NCI-H146 (cell line): ENCODE measurements around the gene DDC.

Source experiments
- DNase-seq: peaks from one replicate; lab custom pipeline; 2025; lab: John Stamatoyannopoulos, UW

Gene DDC

GRCh38 chr7:50456371-50457123 lies 108.7 kb downstream of the DDC start:
- no peak for DNase-seq

- DNase-seq: no peak
Observed at GRCh38 chr7:50455658-50456057, 109.5 kb downstream of the DDC start.

- DNase-seq: no peak
Observed at GRCh38 chr7:50454968-50455367, 110.2 kb downstream of the DDC start.

GRCh38 chr7:50450590-50451032 lies 114.6 kb downstream of the DDC start:
- DNase-seq: peak; percentile 64

GRCh38 chr7:50449881-50450589 lies 115.2 kb downstream of the DDC start, which contains the start of gene FIGNL1:
Gene FIGNL1 (minus strand): TSS chr7:50450350. CDS start chr7:50447287, 3,063 bp downstream.
- peak; percentile 89 for DNase-seq

DNA sequence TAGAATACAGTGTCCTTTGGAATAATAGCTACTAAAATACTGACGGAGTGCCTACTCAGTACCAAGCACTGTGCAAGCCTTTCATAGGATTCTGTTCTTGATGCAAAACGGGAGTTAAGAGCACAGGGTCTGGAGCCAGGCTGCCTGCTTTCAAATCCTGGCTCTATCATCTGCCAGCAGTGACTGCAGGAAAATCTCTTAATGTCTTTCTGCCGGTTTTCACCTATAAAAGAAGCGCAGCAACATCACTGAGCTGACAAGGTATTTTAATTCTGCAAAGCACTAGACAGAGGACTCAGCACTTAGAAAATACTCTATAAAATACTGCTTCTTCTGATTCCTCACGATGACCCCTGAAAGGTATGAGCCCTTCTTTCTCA lies 115.7 kb downstream of the DDC start:
- DNase-seq: no peak

DNA sequence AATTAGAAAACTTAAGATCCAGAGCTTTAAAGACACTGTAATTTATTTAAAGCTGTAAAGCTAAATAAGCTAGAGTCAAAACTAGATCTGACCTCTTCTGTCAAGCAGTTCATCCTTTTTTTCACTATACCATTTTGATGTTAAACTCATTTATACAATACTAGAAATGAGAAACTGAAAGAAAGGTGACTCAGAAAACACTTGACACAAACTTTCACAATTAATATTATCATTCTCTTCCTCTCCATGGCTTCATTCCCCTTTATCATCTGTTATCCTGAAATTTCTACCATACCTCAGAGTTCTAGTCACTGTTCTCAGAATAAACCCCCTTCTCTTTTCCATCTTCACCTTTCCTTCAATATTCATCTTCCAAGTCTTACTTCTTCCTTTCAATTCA lies 116.4 kb downstream of the DDC start:
- no peak for DNase-seq

- no peak for DNase-seq
Observed at GRCh38 chr7:50446542-50446960, 118.7 kb downstream of the DDC start.

- no peak for DNase-seq
Observed at GRCh38 chr7:50436133-50436806, 128.9 kb downstream of the DDC start.

DNA sequence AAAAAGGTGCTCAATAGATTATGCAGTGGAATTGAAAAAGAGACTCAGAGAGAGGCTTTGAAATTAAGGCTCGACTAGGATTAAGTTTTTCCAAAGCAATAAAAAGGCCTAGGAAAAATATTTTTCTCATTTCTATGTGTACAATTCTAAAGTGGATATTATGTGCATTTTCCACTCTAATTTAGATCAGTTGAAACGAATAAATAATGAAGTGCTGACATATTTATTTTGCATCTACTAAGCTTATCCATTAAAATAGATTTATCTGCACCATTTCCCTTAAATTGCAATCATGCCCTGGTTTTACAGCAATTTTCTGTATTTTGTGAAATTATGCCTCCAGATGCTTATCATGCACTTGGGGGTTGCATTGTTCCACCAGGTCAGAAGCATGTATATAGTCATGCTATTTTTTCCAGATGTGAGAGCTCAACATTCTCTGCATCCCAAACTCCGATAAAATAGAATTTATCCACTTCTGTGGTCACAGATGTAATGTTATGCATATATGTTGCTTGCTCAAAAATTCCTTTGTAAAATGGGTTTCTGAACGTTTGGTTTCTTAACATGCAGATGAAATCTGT lies 133.4 kb downstream of the DDC start:
- DNase-seq: no peak

GRCh38 chr7:50431316-50431715 lies 133.9 kb downstream of the DDC start:
- DNase-seq: no peak

- DNase-seq: no peak
Observed at GRCh38 chr7:50428911-50429310, 136.3 kb downstream of the DDC start.

- DNase-seq: no peak
Observed at GRCh38 chr7:50427518-50427917, 137.7 kb downstream of the DDC start.

- DNase-seq: no peak
Observed at GRCh38 chr7:50426280-50427045, 138.7 kb downstream of the DDC start.

DNA sequence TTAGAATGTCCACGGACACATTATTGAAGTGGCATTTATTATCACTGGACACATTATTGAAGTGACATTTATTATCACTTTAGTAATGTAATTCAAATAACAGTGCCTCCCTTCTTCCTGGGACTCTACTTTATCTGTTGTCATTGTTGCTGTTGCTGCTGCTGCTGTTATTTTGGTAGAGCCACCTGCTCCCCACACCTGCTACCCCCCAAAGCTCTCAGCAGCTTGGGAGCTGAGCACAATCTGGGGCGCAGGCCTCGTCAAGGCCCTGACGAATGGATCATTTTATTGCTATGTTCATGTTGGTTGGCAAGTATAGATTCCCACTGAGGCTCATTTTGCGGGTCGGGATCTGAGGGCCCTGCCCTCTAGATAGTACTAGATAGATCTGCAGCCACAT lies 139.9 kb downstream of the DDC start:
- no peak for DNase-seq

- no peak for DNase-seq
Observed at GRCh38 chr7:50423860-50424259, 141.3 kb downstream of the DDC start.

- DNase-seq: no peak
Observed at GRCh38 chr7:50422858-50423257, 142.3 kb downstream of the DDC start.

DNA sequence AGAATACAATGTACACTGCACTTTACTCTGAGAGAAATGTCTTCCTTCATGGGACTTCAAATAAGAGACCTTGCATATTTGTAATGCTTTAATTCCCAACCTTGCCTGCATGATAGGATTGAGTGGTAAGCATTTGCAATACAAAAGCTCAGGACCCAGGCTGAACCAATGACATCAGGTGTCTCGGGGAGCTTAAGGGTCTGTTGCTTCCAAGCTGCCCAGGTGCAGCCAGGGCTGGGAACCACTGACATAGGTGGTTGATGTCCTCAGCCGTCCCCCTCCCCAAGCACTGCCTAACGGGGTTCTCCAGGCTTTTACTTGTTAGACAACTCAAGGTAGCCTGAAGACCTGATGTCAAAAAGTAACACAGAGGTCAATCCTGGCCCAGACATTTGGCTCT lies 144.2 kb downstream of the DDC start:
- DNase-seq: no peak

GRCh38 chr7:50418526-50419290 lies 146.5 kb downstream of the DDC start:
- DNase-seq: no peak

DNA sequence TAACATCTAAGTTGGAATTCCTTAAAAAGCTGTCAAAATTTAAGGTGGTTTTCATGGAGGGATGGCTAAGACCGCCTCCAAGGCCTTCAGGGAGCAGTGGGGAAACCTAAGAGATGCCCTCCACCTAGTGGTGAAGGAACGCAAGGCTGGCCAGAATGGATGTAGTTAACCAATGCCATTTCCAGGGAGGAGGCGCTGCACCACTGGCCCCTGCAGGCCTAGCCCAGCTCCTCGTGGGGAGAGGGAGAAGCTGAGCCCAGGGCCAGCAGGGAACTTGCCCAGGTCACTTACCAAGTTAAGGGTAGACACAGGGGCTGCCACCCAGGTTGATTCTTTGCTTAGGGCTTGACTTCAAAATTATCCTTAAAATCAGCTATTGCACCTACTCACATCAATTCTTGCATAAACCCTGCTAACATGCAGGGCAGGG lies 147.1 kb downstream of the DDC start:
- peak; percentile 83 for DNase-seq
